K562 (cell line): Measurements from ENCODE around the gene ARHGAP8. TPM values are rescaled to one million over a fixed set of nuclear protein-coding genes. Genes with fewer than 3 reads are reported as not detected.

ENCODE experiments used
- ATAC-seq: fragments of 200-7000 bp; cut with Tn5 transposase; 3 replicates; pipeline ENCODE4 v1.9.1; 2020; ENCODE audit warnings: moderate library complexity
- BruUV-seq: library from RNA; stranded (reverse); fragments of 400-500 nt; replicated peaks from 2 replicates; lab custom pipeline; 2021; lab: Mats Ljungman, UMichigan
- CTCF ChIA-PET: fragments of 300-600 bp; formaldehyde crosslinking; extraction: SDS; loops from one replicate; lab custom pipeline; 2021; ENCODE audit warnings: low intra/inter-chr PET ratio; lab: Yijun Ruan, JAX
- POLR2A ChIA-PET: fragments of 300-600, 350-650 bp; sonication (Branson Sonifier 250); formaldehyde crosslinking; extraction: SDS; loops from one replicate; lab custom pipeline; 2021; ENCODE audit warnings: antibody characterized with exemption, inconsistent platforms; lab: Yijun Ruan, JAX
- DNase-seq, 4 experiments: peaks; one replicate each; pipeline versions ENCODE4 v3.0.0 to v3.0.0-alpha.2; 2011 to 2018; ENCODE audit warnings: low spot score in 3 of 4, mixed read lengths in 3 of 4; ENCODE audit errors: extremely low read depth in 1 of 4
- FAIRE-seq: peaks from 2 replicates; lab custom pipeline; 2011; peaks lifted over from hg19 to GRCh38; lab: Jason Lieb, UNC
- H2AFZ ChIP-seq: 2 replicates; pipeline ENCODE4 v1.6.0; 2011; ENCODE audit warnings: low read depth, low read length, control low read depth, inconsistent platforms
- H3K27ac ChIP-seq: fragments of 200-600 bp; 3 replicates; pipeline ENCODE4 v1.8.0; 2011; ENCODE audit warnings: low read depth, mild to moderate bottlenecking, control low read depth, inconsistent platforms, low read length, moderate library complexity, mixed read lengths; ENCODE audit errors: extremely low read depth
- H3K27me3 ChIP-seq, 2 experiments: fragments of 300-600 bp in 1 of 2; 2 replicates in 1 of 2; 3 replicates in 1 of 2; pipeline versions ENCODE4 v1.6.0 to v1.8.0; 2011; ENCODE audit warnings: inconsistent platforms in 2 of 2, low read length in 2 of 2, mild to moderate bottlenecking in 1 of 2, mixed read lengths in 1 of 2, moderate library complexity in 1 of 2; ENCODE audit not compliant: control insufficient read depth in 2 of 2, insufficient read depth in 2 of 2
- H3K36me3 ChIP-seq: fragments of 300-600 bp; 3 replicates; pipeline ENCODE4 v1.8.0; 2011; ENCODE audit warnings: mild to moderate bottlenecking, low read length, inconsistent platforms; ENCODE audit not compliant: control insufficient read depth, insufficient read depth
- H3K4me1 ChIP-seq, 2 experiments: fragments of 200-600 bp in 1 of 2; replicated peaks in 1 of 2; 2 replicates in 1 of 2; 3 replicates in 1 of 2; pipeline versions ENCODE4 v1.5.1 to v1.8.0; 2011; ENCODE audit warnings: inconsistent platforms in 2 of 2, low read length in 2 of 2, mild to moderate bottlenecking in 1 of 2, mixed read lengths in 1 of 2, moderate library complexity in 1 of 2; ENCODE audit not compliant: control insufficient read depth in 2 of 2, insufficient read depth in 2 of 2
- H3K4me2 ChIP-seq: 2 replicates; pipeline ENCODE4 v1.6.1; 2011; ENCODE audit warnings: low read length, control low read depth, inconsistent platforms, mixed read lengths; ENCODE audit not compliant: insufficient read depth
- H3K4me3 ChIP-seq: fragments of 200-600 bp; sonication (generic), shearing (Covaris generic); 2 replicates; pipeline ENCODE4 v1.5.1; 2016; ENCODE audit warnings: control low read depth, inconsistent platforms
- H3K79me2 ChIP-seq: fragments of 200-600 bp; 3 replicates; pipeline ENCODE4 v1.8.0; 2011; ENCODE audit warnings: low read length, inconsistent platforms; ENCODE audit not compliant: control insufficient read depth, insufficient read depth
- H3K9ac ChIP-seq, 2 experiments: 2 replicates each; pipeline versions ENCODE4 v1.6.0 to v1.6.1; 2011; ENCODE audit warnings: low read depth in 2 of 2, low read length in 2 of 2, control low read depth in 1 of 2, inconsistent platforms in 1 of 2, mild to moderate bottlenecking in 1 of 2, mixed read lengths in 1 of 2; ENCODE audit not compliant: insufficient read depth in 1 of 2
- H3K9me1 ChIP-seq: one replicate; pipeline ENCODE4 v1.6.0; 2011; ENCODE audit warnings: inconsistent platforms, mild to moderate bottlenecking, low read length, moderate library complexity; ENCODE audit not compliant: control insufficient read depth, insufficient read depth
- H3K9me3 ChIP-seq: replicated peaks from 2 replicates; pipeline ENCODE4 v1.5.1; 2011; ENCODE audit warnings: low read depth, low read length, inconsistent platforms; ENCODE audit not compliant: control insufficient read depth, insufficient read depth
- H4K20me1 ChIP-seq: replicated peaks from 2 replicates; pipeline ENCODE4 v1.6.1; 2011; ENCODE audit warnings: low read length, inconsistent platforms, mixed read lengths; ENCODE audit not compliant: control insufficient read depth, insufficient read depth
- JUN ChIP-seq, 2 experiments: sonication (generic) in 1 of 2; formaldehyde crosslinking in 1 of 2; IDR thresholded peaks; 2 replicates each; pipeline versions ENCODE4 v1.6.1 to v1.8.0; 2012 to 2022; ENCODE audit warnings: borderline replicate concordance in 2 of 2, mild to moderate bottlenecking in 2 of 2, improper control_type of control experiment in 1 of 2, low read depth in 1 of 2, low read length in 1 of 2, missing genetic modification reagents in 1 of 2
- NFYB ChIP-seq: IDR thresholded peaks from 2 replicates; pipeline ENCODE4 v1.6.1; 2011; ENCODE audit warnings: mild to moderate bottlenecking, moderate library complexity; ENCODE audit not compliant: insufficient read length; ENCODE audit errors: extremely low read depth
- NRF1 ChIP-seq, 2 experiments: fragments of 450-650 bp; IDR thresholded peaks in 1 of 2; conservative IDR thresholded peaks in 1 of 2; 2 replicates each; pipeline ENCODE4 v1.6.1; 2014; ENCODE audit warnings: mild to moderate bottlenecking in 2 of 2
- RUNX1 ChIP-seq: sonication (generic); IDR thresholded peaks from 2 replicates; pipeline ENCODE4 v1.6.1; 2016; ENCODE audit warnings: antibody characterized with exemption, low read depth
- SMARCB1 ChIP-seq: IDR thresholded peaks from 2 replicates; pipeline ENCODE4 v1.6.1; 2011; ENCODE audit warnings: improper control_type of control experiment, low read depth; ENCODE audit not compliant: insufficient read length
- TAF1 ChIP-seq: IDR thresholded peaks from 2 replicates; pipeline ENCODE4 v1.6.1; 2011; ENCODE audit warnings: mild to moderate bottlenecking, low read length, moderate library complexity; ENCODE audit not compliant: insufficient read depth, control insufficient read depth, severe bottlenecking; ENCODE audit errors: extremely low read depth
- TCF7 ChIP-seq: sonication (generic); IDR thresholded peaks from 2 replicates; pipeline ENCODE4 v1.6.1; 2016; ENCODE audit warnings: antibody characterized with exemption, borderline replicate concordance
- TGIF2 ChIP-seq: sonication (generic); formaldehyde crosslinking; IDR thresholded peaks from 2 replicates; pipeline ENCODE4 v1.8.1; 2022; ENCODE audit warnings: mild to moderate bottlenecking, missing genetic modification reagents, moderate library complexity
- ZC3H4 ChIP-seq: sonication (generic); formaldehyde crosslinking; IDR thresholded peaks from 2 replicates; pipeline ENCODE4 v1.9.0; 2021; ENCODE audit warnings: missing genetic modification reagents, borderline replicate concordance
- ZKSCAN1 ChIP-seq: fragments of 150-350 bp; IDR thresholded peaks from 2 replicates; pipeline ENCODE4 v1.6.1; 2016; ENCODE audit warnings: low read depth, low read length
- ZNF143 ChIP-seq: sonication (generic); formaldehyde crosslinking; IDR thresholded peaks from 2 replicates; pipeline ENCODE4 v1.9.0; 2022; ENCODE audit warnings: mild to moderate bottlenecking, missing genetic modification reagents
- ZNF232 ChIP-seq: sonication (generic); formaldehyde crosslinking; IDR thresholded peaks from 2 replicates; pipeline ENCODE4 v1.8.0; 2022; ENCODE audit warnings: mild to moderate bottlenecking, missing genetic modification reagents
- ZNF354B ChIP-seq: fragments of 250-450 bp; sonication (Bioruptor Pico); IDR thresholded peaks from 2 replicates; pipeline ENCODE4 v1.4.0; 2020
- ZZZ3 ChIP-seq: fragments of 450-650 bp; IDR thresholded peaks from 2 replicates; pipeline ENCODE4 v1.6.1; 2016; ENCODE audit warnings: antibody characterized with exemption, mild to moderate bottlenecking, moderate library complexity
- WGBS: fragments of 100-300 bp; shearing (Covaris generic); methylation state at CpG from one replicate; pipeline ENCODE4 v1.1.6; 2016; ENCODE audit warnings: low coverage, mixed read lengths; ENCODE audit not compliant: insufficient coverage; ENCODE audit errors: missing lambda C conversion rate; 5-methylcytosine and 5-hydroxymethylcytosine counted together
- in situ Hi-C: fragments of 300-500 bp; cut with MboI; formaldehyde crosslinking; loops from 4 replicates; pipeline ENCODE4 v1.15.0; 2018; ENCODE audit warnings: inconsistent platforms, mixed read lengths
- intact Hi-C: fragments of 100-400 bp; cut with micrococcal nuclease; formaldehyde crosslinking; loops from 2 replicates; pipeline ENCODE4 v1.14.2; 2022
- polyA plus RNA-seq, 8 experiments: library from polyadenylated mRNA; depleted of rRNA in 4 of 8; stranded (reverse) in 5 of 8; unstranded in 3 of 8; fragments of >200 nt; fragmentation: Nextera tagmentation in 2 of 8; fragmentation: Illumina TruSeq in 1 of 8; extraction: Ambion mirVana in 2 of 8; extraction: Trizol in 1 of 8; gene quantifications; 2 replicates each; pipeline versions ENCODE4 v1.2.1 to v1.2.3, GENCODE V29; 2011 to 2014; ENCODE audit warnings: inconsistent platforms in 1 of 8, missing spikeins in 1 of 8
- total RNA-seq, 7 experiments: library from RNA; depleted of rRNA in 6 of 7; stranded (reverse); fragments of >200 nt in 6 of 7; fragmentation: Illumina TruSeq in 2 of 7; extraction: Trizol in 2 of 7; gene quantifications; 2 replicates each; pipeline versions ENCODE4 v1.2.1 to v1.2.3, GENCODE V29; 2011 to 2021; ENCODE audit warnings: low replicate concordance in 1 of 7

ARHGAP8 gene
- total and polyA plus RNA-seq, 9 of the 15 experiments (the other 6 are each of a cell fraction or from before 2014, with no cell fraction given), result 0.15 to 2.2 (median 0.62) TPM

DNA sequence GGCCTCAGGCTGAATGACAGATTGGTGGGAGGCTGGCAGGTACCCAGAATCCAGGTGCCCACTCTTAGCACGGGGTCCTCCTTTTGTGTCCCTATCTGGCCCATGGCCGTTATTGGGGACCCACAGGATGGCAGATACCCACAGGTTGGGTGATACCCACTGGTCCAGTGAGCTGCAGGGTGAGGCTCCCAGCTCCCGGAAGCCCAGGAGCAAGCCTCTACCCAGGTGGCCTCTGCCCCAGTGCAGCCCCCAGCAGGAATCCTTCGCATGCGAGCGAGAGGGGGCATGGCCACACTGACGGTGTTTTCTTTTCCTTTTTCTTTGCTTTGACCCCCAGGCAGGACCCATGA lies 141.3 kb downstream of the ARHGAP8 start:
- no peaks in the 10 kb centered on the region for H3K79me2 ChIP-seq
- H2AFZ ChIP-seq, result no peak overlapping the region
- no peak overlapping the region for H3K4me2 ChIP-seq
- BruUV-seq, result no TSS peak
- in situ Hi-C loops (no loop called here), intact Hi-C loops (no loop called here)
- ATAC-seq, result no peak
- no peaks in the 10 kb centered on the region; a peak in 1 of 5 replicates for H3K4me1 ChIP-seq
- 0 out of 2 replicates have a peak, but pooled peaks cover 4% of the 10 kb centered on the region for H4K20me1 ChIP-seq
- ChIA-PET CTCF (no interaction called here), POLR2A (no interaction called here)
- WGBS, result 0% methylated on average over 6 of the region's 7 CpGs
- no peaks in the 10 kb centered on the region for H3K9me1 ChIP-seq
- no peak overlapping the region for H3K9ac ChIP-seq
- H3K27me3 ChIP-seq, result peaks cover 2 to 18% of the 10 kb centered on the region in 2 experiments; a peak in 2 of 5 replicates
- FAIRE-seq, result no peak
- TF ChIP-seq NRF1 (conservative IDR thresholded peaks at IDR 0.05 in 1 of 2, IDR thresholded peaks at IDR 0.05 in 1 of 2), result no peak
- TF ChIP-seq TAF1, result no peak
- no peak for TF ChIP-seq ZKSCAN1
- no peak for TF ChIP-seq JUN (IDR thresholded peaks at IDR 0.05; ENCODE audit: borderline replicate concordance, low read depth, low read length)
- TF ChIP-seq JUN (CRISPR knock-in tag; IDR thresholded peaks at IDR 0.05; ENCODE audit: borderline replicate concordance), result no peak
- no peak for TF ChIP-seq ZNF354B (CRISPR knock-in tag)
- no peak for TF ChIP-seq ZNF232 (CRISPR knock-in tag)
- no peak for TF ChIP-seq ZZZ3
- no peak for TF ChIP-seq TGIF2 (CRISPR knock-in tag)
- no peak for TF ChIP-seq TCF7
- no peak for TF ChIP-seq RUNX1
- TF ChIP-seq SMARCB1, result no peak
- TF ChIP-seq ZNF143 (CRISPR knock-in tag), result no peak
- TF ChIP-seq NFYB, result no peak
- TF ChIP-seq ZC3H4 (CRISPR knock-in tag), result no peak
- no peaks in the 10 kb centered on the region for H3K9me3 ChIP-seq
- H3K36me3 ChIP-seq, result no peaks in the 10 kb centered on the region
- no peak overlapping the region for H3K27ac ChIP-seq
- no peak overlapping the region for H3K4me3 ChIP-seq
- no peak for DNase-seq
